ENCODE measurements around the gene MTCL3.

Gene MTCL3

GRCh38 chr6:127458817-127459216, 60.3 kb downstream of the MTCL3 start:
- DNase-seq (ENCODE audit: extremely low read depth, low read depth), result no peak
- TF ChIP-seq CTCF (IDR thresholded peaks at IDR 0.05; ENCODE audit: low read depth, low read length, missing control alignments), result no peak
- H3K4me3 ChIP-seq (replicated peaks; ENCODE audit: low read depth, low read length), result 0 out of 2 replicates have a peak overlapping the region, but pooled peaks have one; percentile 4

GRCh38 chr6:127458222-127458621, 60.9 kb downstream of the MTCL3 start:
- no peak for DNase-seq (ENCODE audit: extremely low read depth, low read depth)
- H3K4me3 ChIP-seq (replicated peaks; ENCODE audit: low read depth, low read length), result no peak overlapping the region
- TF ChIP-seq CTCF (IDR thresholded peaks at IDR 0.05; ENCODE audit: low read depth, low read length, missing control alignments), result no peak

- DNase-seq (ENCODE audit: extremely low read depth, low read depth), result no peak
- H3K4me3 ChIP-seq (replicated peaks; ENCODE audit: low read depth, low read length), result no peak overlapping the region
- no peak for TF ChIP-seq CTCF (IDR thresholded peaks at IDR 0.05; ENCODE audit: low read depth, low read length, missing control alignments)
Measured at GRCh38 chr6:127457456-127458064, 61.6 kb downstream of the MTCL3 start.

GRCh38 chr6:127456465-127456864, 62.7 kb downstream of the MTCL3 start:
- H3K4me3 ChIP-seq (replicated peaks; ENCODE audit: low read depth, low read length), result no peak overlapping the region
- no peak for TF ChIP-seq CTCF (IDR thresholded peaks at IDR 0.05; ENCODE audit: low read depth, low read length, missing control alignments)
- DNase-seq (ENCODE audit: extremely low read depth, low read depth), result no peak

- H3K4me3 ChIP-seq (replicated peaks; ENCODE audit: low read depth, low read length), result no peak overlapping the region
- DNase-seq (ENCODE audit: extremely low read depth, low read depth), result no peak
- TF ChIP-seq CTCF (IDR thresholded peaks at IDR 0.05; ENCODE audit: low read depth, low read length, missing control alignments), result no peak
Measured at GRCh38 chr6:127453845-127454619, 65.1 kb downstream of the MTCL3 start.

GRCh38 chr6:127452803-127453202, 66.3 kb downstream of the MTCL3 start:
- no peak overlapping the region for H3K4me3 ChIP-seq (replicated peaks; ENCODE audit: low read depth, low read length)
- no peak for TF ChIP-seq CTCF (IDR thresholded peaks at IDR 0.05; ENCODE audit: low read depth, low read length, missing control alignments)

More at GRCh38 chr6:127452803-127453202, 66.3 kb downstream of the MTCL3 start:
- DNase-seq (ENCODE audit: extremely low read depth, low read depth), result no peak
